Ecto neural progenitor cell (in vitro differentiated cells): ENCODE data around the gene TFAM.
"Not testable (repeated sequence)": the region's sequence is repeated elsewhere in the genome, so short reads cannot be mapped to it uniquely, and the experiment has no call there.

Source experiments
- DNase-seq: peaks from one replicate; pipeline ENCODE4 v3.0.0-alpha.2; 2018; ENCODE audit warnings: low spot score

Gene TFAM

GRCh38 chr10:58372607-58373441 is 12.4 kb upstream of the TFAM start:
- no peak for DNase-seq

DNA sequence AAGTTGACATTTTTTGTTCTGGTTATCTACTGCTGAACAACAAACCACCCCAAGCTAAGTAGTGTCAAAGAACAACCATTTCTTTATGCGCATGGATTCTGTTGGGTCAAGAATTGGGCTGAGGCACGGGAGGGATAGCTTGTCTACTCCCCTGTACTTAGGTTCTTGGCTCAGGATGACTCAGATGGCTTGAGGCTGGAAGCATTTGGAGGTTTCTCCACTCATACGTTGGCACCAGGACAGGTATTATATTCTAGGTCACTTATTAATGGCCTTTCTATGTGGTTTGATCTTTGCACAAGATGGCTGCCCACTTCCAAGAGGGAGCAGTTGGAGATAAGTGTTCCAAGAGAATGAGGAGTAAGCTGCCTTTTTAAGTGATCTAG is 11.8 kb upstream of the TFAM start:
- no peak for DNase-seq

DNA sequence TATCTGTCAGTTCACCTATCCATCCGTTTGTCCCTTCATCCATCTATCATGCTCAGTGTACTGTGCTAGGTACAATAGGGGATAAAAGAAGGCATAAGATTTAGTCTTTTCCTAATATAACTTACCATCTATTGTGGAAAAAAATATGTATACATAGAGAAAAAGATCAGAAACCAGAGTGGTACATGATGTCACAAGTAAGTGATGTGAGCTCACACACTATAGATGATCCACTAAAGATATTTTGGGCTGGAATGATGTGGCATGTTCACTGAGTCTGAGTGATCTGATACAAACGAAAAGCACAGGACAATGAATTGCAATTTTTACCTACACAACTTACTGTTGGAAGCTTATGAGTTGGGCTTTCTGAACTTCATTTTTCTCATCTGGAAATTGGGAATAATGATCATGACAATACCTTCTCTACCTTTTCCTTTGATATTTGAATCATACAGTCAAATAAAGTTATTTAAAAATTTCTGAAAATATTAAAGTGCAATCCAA is 2.7 kb upstream of the TFAM start:
- DNase-seq, result no peak

DNA sequence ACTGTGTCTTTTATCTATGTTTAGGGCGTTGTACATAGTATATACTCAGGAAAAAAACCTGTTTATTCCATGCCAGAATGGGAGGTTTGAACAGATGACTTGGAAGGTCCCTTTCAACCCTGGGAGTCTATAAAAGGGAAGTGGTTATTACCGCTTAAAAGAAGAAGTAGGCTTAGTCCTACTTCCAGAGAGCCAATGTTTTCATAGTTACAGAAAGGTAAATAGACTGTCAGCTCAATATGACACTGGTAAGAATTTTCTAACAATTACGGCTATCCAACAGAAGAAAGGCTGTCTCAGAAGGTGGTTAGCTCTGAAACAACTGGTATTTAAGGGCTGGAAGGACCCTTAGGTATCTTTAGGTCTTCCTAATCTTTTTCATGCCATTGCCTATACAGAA is 1.1 kb upstream of the TFAM start:
- DNase-seq, result no peak

DNA sequence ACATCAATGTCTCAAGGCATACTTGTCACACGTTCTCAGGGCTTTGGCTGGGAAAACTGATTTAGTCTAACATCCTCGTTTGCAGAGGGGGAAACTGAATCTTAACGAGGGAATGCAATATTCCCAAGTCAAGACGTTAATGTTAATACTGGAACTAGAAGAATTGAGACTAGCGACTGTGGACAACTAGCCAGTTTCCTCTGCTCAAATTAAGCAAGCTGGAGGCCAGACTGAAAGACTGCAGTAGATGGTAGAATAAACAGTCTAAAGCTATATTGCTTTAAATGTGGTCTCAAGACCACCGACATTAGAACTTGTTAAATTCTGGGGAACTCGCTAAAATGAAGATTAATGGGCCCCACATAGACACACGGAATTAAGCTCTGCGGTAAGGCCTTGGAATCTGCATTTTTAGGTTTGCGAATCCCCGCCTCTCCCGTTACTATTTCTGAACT is 639 bp upstream of the TFAM start:
- DNase-seq, result no peak

GRCh38 chr10:58385784-58386112 is 538 bp downstream of the TFAM start:
- peak; percentile 67 for DNase-seq

DNA sequence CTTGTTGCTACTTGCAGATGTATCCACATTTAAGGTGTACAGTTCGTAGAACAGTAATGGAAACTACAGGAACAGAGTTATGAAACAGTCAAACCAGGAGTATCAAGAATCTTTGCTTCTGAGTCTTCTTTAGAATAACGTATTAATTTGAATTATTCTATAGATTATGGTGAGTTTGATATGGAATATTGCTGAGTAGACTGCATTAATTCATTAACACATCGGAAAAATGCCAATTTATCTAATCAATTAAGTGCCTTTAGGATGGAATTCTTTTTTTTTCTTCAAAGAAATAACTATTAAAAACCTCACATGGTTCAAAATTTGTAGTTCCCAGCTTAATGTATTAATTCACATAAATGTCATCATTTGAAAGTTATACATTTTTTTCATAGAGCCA is 3.8 kb downstream of the TFAM start:
- no peak for DNase-seq

GRCh38 chr10:58393317-58393716 is 8.1 kb downstream of the TFAM start:
- no peak for DNase-seq

DNA sequence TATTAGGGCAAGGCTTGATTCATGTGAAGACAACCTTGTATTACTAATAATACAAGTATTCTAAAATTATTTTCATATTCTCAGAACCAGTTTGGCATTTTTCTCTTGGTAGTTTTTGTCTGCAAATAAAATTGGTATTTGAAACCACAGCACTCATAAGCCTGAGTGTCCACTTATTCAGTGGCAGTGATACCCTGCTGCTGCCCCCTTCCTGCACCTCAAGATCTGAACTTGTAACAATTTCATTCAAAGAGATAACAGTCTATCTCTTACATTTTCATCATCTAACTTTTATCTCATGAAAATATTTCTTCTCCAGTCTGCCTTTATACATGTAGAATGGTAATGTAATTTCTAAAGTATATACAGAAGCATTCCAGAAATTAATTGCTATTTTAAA is 9.3 kb downstream of the TFAM start:
- DNase-seq, result no peak

- DNase-seq, result no peak
Measured at GRCh38 chr10:58396057-58396456, 10.8 kb downstream of the TFAM start.

DNA sequence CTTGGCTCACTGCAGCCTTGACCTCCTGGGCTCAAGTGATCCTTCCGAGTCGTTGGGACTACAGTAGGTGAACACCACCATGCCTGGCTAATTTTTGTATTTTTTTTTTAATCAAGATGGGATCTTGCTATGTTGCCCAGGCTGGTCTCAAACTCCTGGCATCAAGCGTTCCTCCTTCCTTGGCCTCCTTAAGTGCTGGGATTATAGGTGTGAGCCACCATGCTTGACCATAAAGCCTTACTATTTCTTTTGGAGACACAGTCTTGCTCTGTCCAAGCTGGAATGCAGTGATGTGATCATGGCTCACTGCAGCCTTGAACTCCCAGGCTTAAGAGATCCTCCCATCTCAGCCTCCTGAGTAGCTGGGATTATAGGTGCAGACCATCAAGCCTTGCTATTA is 12.6 kb downstream of the TFAM start:
- no peak for DNase-seq

DNA sequence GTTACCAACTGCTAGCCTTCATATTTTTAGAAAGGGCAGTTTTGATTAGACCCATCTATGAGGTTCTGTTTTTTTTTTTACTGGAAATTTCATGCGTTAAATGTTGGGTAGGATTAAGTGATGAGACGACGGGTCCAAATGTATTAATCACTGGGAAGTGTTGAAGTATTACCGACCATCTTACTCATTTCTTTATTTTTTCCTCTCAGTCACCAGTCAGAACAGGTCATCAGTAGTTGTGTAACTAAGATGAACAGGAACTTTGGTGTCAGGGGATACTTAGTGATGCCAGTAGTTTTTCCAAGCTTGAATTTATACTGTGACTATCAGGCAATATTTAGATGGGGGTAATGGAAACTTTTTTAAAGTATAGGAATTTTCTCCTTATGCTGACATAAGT is 14.2 kb downstream of the TFAM start:
- DNase-seq, result no peak

DNA sequence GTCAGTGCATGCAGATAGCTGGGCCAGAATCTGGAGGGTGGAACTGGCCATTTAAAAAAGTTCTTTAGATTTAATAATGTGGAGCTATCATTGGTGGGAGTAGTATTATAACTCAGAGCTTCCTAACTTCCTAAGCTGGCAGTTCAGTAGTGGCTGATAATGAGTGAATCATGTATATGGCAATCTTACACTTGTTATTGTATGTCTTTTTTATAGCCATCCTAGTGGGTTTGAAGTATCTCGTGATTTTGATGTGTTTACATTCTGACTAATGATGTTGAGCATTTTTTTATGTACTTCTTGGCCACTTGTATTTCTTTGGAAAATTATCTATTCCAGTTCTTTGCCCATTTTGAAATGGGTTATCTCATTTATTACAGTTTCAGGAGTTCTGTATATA is 15.4 kb downstream of the TFAM start:
- no peak for DNase-seq

DNA sequence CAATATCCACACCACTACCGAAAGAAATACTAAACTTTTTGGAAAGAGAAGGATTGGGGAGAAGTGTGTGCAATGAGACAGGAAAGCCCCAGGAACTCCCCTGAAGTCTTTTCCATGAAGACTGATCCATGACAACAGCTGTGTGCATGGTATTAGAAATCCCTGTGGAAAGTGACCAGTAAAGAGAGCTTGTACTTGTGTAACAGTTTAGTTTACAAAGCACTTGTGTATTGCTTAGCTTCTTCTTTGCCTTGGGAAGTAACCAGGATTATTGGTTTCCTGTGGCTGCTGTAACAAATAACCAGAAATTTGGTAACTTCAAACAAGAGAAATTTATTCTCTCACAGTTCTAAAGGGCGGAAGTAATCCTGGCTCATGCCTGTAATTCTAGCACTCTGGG is 18.8 kb downstream of the TFAM start:
- DNase-seq, result no peak

- DNase-seq, result no peak
Measured at GRCh38 chr10:58409956-58410610, 24.9 kb downstream of the TFAM start.

- peak; percentile 58 for DNase-seq
Measured at GRCh38 chr10:58412502-58412961, 27.3 kb downstream of the TFAM start.

GRCh38 chr10:58414270-58415041 is 29.2 kb downstream of the TFAM start:
- no peak for DNase-seq

DNA sequence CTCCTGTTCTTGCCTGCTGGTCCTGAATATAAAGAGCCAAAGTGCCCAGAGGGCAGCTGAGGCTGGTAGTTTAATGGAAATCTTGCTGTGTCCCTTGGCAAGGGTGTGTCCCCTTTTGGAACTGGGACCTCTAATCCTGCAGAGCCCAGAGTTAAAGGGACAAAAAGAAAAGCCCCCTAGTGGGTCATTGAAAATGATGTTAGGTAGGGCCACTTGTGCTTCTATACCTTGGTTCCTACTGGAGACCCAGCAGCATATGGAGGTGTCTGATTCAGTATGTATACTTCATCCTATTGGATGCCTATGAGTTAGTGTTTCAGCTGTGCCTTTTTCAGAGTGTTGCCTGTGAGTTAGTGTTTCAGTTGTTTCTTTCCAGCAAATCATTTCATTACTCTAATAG is 30.5 kb downstream of the TFAM start:
- DNase-seq, result no peak

DNA sequence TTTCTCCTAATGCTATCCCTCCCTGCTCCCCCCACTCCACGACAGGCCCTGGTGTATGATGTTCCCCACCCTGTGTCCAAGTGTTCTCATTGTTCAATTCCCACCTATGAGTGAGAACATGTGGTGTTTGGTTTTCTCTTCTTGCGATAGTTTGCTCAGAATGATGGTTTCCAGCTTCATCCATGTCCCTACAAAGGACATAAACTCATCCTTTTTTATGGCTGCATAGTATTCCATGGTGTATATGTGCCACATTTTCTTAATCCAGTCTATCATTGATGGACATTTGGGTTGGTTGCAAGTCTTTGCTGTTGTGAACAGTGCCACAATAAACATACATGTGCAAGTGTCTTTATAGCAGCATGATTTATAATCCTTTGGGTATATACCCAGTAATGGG is 32.7 kb downstream of the TFAM start:
- DNase-seq, result not testable (repeated sequence)

GRCh38 chr10:58424176-58424575 is 39.0 kb downstream of the TFAM start:
- DNase-seq, result no peak

- DNase-seq, result not testable (repeated sequence)
Measured at GRCh38 chr10:58428436-58428835, 43.2 kb downstream of the TFAM start.

GRCh38 chr10:58431903-58432302 is 46.7 kb downstream of the TFAM start:
- DNase-seq, result no peak

DNA sequence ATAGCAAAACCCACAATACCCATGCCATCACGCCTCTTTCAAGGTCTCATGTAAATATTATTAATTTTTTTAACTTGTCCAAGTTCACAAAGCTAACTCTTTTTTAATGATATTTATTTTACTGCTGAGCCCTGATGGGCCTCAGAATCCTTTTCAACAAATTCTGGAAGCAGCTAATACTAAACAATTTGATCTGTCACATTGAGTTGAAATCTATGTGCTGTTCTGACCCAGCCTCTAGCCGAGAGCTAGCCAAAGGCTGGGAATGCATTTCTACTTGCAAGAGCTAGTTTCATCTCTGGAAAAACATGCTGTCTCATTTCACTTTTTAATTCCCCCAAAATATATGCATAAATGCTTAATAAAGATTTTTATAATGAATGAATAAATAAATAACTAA is 47.9 kb downstream of the TFAM start:
- DNase-seq, result no peak
